ENCODE results near the gene TBC1D14.

Gene TBC1D14

GRCh38 chr4:6920171-6920570 lies 10.5 kb downstream of the TBC1D14 start:
- DNase-seq = peak in 1 of 10 donors; percentile 1
- intact Hi-C loops (cut with DNase I) = no loop called here

- peak in 1 of 10 donors; percentile 49 for DNase-seq
- intact Hi-C loops (cut with DNase I) = no loop called here
Observed at GRCh38 chr4:6923507-6923906, 13.9 kb downstream of the TBC1D14 start.

GRCh38 chr4:6924361-6924779 lies 14.7 kb downstream of the TBC1D14 start:
- no peak for DNase-seq

GRCh38 chr4:6925357-6925836 lies 15.8 kb downstream of the TBC1D14 start:
- intact Hi-C loops (cut with DNase I) = no loop called here
- DNase-seq = peak in 1 of 10 donors; percentile 72

More at GRCh38 chr4:6924361-6924779, 14.7 kb downstream of the TBC1D14 start:
- intact Hi-C loops (cut with DNase I) = no loop called here

- no peak for DNase-seq
- intact Hi-C loops (cut with DNase I) = no loop called here
Observed at GRCh38 chr4:6926081-6926480, 16.5 kb downstream of the TBC1D14 start.

GRCh38 chr4:6926681-6927478 lies 17.3 kb downstream of the TBC1D14 start:
- intact Hi-C loops (cut with DNase I) = no loop called here
- peak in 1 of 10 donors; percentile 43 for DNase-seq

GRCh38 chr4:6928081-6928480 lies 18.5 kb downstream of the TBC1D14 start:
- intact Hi-C loops (cut with DNase I) = no loop called here
- no peak for DNase-seq

GRCh38 chr4:6929339-6929811 lies 19.7 kb downstream of the TBC1D14 start:
- no peak for DNase-seq

GRCh38 chr4:6929812-6930464 lies 20.3 kb downstream of the TBC1D14 start:
- intact Hi-C loops (cut with DNase I) = no loop called here
- DNase-seq = no peak

More at GRCh38 chr4:6929339-6929811, 19.7 kb downstream of the TBC1D14 start:
- intact Hi-C loops (cut with DNase I) = no loop called here

GRCh38 chr4:6932475-6932874 lies 22.8 kb downstream of the TBC1D14 start:
- intact Hi-C loops (cut with DNase I) = no loop called here

GRCh38 chr4:6932918-6933317 lies 23.3 kb downstream of the TBC1D14 start:
- DNase-seq = no peak
- intact Hi-C loops (cut with DNase I) = no loop called here

More at GRCh38 chr4:6932475-6932874, 22.8 kb downstream of the TBC1D14 start:
- no peak for DNase-seq

- peak in 1 of 10 donors; percentile 59 for DNase-seq
- intact Hi-C loops (cut with DNase I) = no loop called here
Observed at GRCh38 chr4:6933691-6934430, 24.2 kb downstream of the TBC1D14 start.

- intact Hi-C loops (cut with DNase I) = no loop called here
Observed at GRCh38 chr4:6935965-6936364, 26.3 kb downstream of the TBC1D14 start.

GRCh38 chr4:6937201-6937600 lies 27.6 kb downstream of the TBC1D14 start:
- intact Hi-C loops (cut with DNase I) = no loop called here
- no peak for DNase-seq

More at GRCh38 chr4:6935965-6936364, 26.3 kb downstream of the TBC1D14 start:
- DNase-seq = peak in 1 of 10 donors; percentile 14

GRCh38 chr4:6937754-6938153 lies 28.1 kb downstream of the TBC1D14 start:
- intact Hi-C loops (cut with DNase I) = no loop called here
- DNase-seq = peak in 1 of 10 donors; percentile 45

GRCh38 chr4:6938237-6938636 lies 28.6 kb downstream of the TBC1D14 start:
- DNase-seq = peak in 1 of 10 donors; percentile 76
- intact Hi-C loops (cut with DNase I) = no loop called here

GRCh38 chr4:6938647-6939271 lies 29.1 kb downstream of the TBC1D14 start:
- intact Hi-C loops (cut with DNase I) = no loop called here
- peak in 5 of 10 donors; percentile 34 to 87 (median 78) for DNase-seq

- intact Hi-C loops (cut with DNase I) = no loop called here
- DNase-seq = peak in 1 of 10 donors; percentile 65
Observed at GRCh38 chr4:6939761-6940743, 30.4 kb downstream of the TBC1D14 start.

GRCh38 chr4:6940744-6941137 lies 31.1 kb downstream of the TBC1D14 start:
- intact Hi-C loops (cut with DNase I) = no loop called here

More at GRCh38 chr4:6940744-6941137, 31.1 kb downstream of the TBC1D14 start:
- peak in 1 of 10 donors; percentile 55 for DNase-seq

Measured in posterior cingulate gyrus (tissue), 11 donors.